Measurements from ENCODE around the gene LCP2.

Gene LCP2

DNA sequence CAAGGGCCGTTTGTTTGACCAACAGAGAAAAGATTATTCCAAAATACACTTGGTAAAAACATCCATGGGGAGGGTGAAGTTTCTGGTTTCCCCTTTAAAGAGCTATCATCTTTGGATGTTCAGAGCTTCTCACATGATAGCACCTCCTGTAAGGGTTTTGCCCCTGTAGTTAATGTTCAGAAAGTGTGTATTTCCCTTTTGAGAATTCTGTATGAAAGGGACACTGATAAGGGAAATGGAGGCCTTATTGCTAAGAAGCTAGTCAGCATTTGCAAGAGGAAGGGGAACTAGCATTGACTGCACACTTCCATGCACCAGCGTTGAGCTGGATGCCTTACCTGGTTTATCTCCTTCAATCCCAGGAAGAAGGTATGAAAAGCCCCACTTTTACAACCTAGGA is 96.3 kb downstream of the LCP2 start:
- no peaks in the 10 kb centered on the region for H3K9me3 ChIP-seq (ENCODE audit: control insufficient read depth, low read length)
- peaks cover 49% of the 10 kb centered on the region for H3K27me3 ChIP-seq (replicated peaks; ENCODE audit: control insufficient read depth, insufficient read depth, low read length)
- H3K4me1 ChIP-seq (ENCODE audit: control insufficient read depth, insufficient read depth, low read length): no peaks in the 10 kb centered on the region

DNA sequence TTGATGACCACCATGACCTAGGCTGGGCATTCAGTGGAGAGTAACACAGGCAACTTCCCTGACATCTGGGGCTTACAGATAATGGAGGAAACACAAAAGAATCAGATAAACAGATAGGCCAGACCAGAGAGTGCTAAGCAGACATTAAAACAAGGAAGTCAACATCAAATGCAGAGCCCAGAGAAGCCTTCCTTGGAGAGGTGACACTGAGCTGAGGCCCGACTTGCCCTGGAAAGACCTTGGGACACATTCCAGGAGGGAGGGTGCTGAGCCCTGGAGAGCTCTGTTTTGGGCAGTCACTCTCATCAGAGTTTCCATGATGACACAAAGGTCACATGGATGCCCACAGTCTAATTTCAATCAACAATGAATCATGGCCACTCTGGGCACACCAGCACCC is 96.7 kb downstream of the LCP2 start:
- H3K27me3 ChIP-seq (replicated peaks; ENCODE audit: control insufficient read depth, insufficient read depth, low read length): peaks cover 51% of the 10 kb centered on the region
- no peaks in the 10 kb centered on the region for H3K4me1 ChIP-seq (ENCODE audit: control insufficient read depth, insufficient read depth, low read length)
- no peaks in the 10 kb centered on the region for H3K9me3 ChIP-seq (ENCODE audit: control insufficient read depth, low read length)
- no peaks in the 10 kb centered on the region for H3K36me3 ChIP-seq (ENCODE audit: control insufficient read depth, insufficient read depth, low read length, severe bottlenecking)
- H3K4me3 ChIP-seq (ENCODE audit: low read length): no peak overlapping the region
- no peak overlapping the region for H3K9ac ChIP-seq (ENCODE audit: low read length)
- DNase-seq (ENCODE audit: low read depth): no peak

More for the DNA sequence above, 96.3 kb downstream of the LCP2 start:
- H3K36me3 ChIP-seq (ENCODE audit: control insufficient read depth, insufficient read depth, low read length, severe bottlenecking): no peaks in the 10 kb centered on the region
- H3K4me3 ChIP-seq (ENCODE audit: low read length): no peak overlapping the region
- no peak overlapping the region for H3K9ac ChIP-seq (ENCODE audit: low read length)
- DNase-seq (ENCODE audit: low read depth): no peak
